Right lung (tissue), 5 donors: ENCODE results near the gene FAM124A. TPM values are rescaled to one million over a fixed set of nuclear protein-coding genes. Genes with fewer than 3 reads are reported as not detected.

Source experiments
- DNase-seq, 2 donors: peaks; one replicate each; pipeline ENCODE4 v3.0.0-alpha.2; 2013
- polyA plus RNA-seq, 5 donors: library from polyadenylated mRNA; unstranded; fragments of 120-200 nt; gene quantifications; one replicate each; pipeline versions ENCODE4 v1.2.1 to v1.2.3, GENCODE V29; 2013; ENCODE audit warnings: inconsistent platforms in 1 of 5, low replicate concordance in 1 of 5; ENCODE audit not compliant: insufficient read length in 5 of 5, insufficient read depth in 1 of 5

Gene FAM124A
- polyA plus RNA-seq, 5 donors, result 5.1 to 7.4 (median 6.7) TPM

DNA sequence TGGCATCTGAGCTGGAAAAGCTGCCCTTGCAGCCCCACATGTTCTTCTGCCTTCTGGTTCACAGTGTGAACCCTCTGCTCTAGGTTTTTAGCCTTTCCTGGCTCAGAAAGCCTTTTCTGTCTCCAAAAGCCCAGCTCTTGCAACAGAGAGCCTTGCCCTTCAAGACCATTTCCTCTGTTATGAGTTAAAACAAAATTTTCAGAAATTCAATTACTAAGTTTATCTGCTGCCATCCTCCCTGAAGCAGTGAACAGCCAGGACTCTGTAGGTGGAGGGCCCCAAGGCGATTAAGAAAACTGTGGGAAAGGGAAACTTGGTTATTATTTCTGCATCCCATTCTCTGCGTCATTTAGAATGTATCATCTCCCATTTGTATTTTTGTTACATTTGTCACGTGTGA lies 18.8 kb downstream of the FAM124A start:
- no peak for DNase-seq

GRCh38 chr13:51241720-51242119 lies 19.5 kb downstream of the FAM124A start:
- peak; percentile 59 to 60 for DNase-seq

- DNase-seq, result no peak
These were observed 21.0 kb downstream of the FAM124A start for GRCh38 chr13:51243227-51243626.

GRCh38 chr13:51243832-51244231 lies 21.6 kb downstream of the FAM124A start:
- no peak for DNase-seq

GRCh38 chr13:51244637-51245405 lies 22.6 kb downstream of the FAM124A start:
- DNase-seq, result no peak

- DNase-seq, result no peak
These were observed 23.4 kb downstream of the FAM124A start for GRCh38 chr13:51245583-51245982.

- DNase-seq, result no peak
These were observed 23.8 kb downstream of the FAM124A start for GRCh38 chr13:51246025-51246417.

- DNase-seq, result peak in 1 of 2 donors; percentile 40
These were observed 24.4 kb downstream of the FAM124A start for GRCh38 chr13:51246418-51247277.

DNA sequence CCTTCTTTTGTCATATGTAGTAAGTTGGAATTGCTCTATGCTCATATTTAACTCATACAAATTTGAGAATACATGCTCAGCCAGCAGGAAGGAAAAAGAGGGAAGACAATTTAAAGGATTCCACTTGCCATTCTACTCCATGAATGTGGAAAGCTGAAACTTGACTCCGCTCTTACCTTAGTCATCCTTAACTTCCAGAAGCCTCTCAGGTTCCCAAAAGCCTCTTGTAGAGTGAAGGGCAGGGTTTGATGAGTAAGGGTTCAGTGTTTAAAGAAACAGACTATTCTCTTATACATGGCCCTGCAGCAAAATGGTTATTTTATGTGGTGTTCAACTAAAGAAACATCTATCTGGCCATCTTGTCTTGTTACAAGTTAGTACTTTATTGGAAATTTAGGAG lies 27.1 kb downstream of the FAM124A start:
- no peak for DNase-seq

- no peak for DNase-seq
These were observed 27.9 kb downstream of the FAM124A start for GRCh38 chr13:51249770-51250741.

DNA sequence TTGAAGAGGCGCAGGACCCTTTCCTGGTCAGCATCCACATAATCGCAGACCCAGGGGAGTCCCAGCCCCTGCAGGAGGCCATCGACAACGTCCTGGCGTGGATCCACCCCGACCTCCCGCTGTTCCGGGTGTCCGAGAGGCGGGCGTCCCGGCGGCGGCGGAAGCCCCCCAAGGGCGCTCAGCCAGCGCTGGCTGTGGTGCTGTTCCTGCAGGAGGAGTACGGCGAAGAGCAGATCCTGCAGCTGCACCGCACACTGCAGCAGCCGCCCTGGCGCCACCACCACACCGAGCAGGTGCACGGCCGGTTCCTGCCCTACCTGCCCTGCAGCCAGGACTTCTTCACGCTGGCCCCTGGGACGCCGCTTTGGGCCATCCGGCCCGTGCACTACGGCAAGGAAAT lies 29.3 kb downstream of the FAM124A start:
- no peak for DNase-seq

DNA sequence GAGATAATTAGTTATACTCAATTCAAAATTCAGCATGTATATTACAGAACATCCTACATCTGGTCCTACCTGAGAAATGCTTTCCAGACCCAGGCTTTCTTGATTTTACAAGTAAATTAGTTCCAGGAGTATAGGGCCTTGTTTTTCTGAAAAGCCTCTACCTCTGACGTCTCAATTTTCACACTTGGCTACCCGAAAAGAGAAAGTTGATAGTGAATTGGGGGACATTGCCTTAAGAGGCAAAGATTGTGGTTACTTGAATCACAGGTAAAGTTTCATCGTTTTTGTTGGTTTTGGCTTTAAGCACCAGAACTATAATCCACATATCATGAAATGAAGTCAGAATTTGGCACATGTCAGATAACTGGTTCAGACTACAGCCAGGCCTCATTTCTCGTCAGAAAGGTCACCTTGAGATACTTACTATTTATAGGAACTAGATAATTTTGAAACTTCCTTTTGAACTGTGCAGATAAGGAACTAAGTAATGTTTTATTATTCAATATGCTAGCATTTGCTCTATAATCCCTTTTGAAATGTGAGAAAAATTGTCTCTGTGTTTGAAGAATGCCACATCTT lies 30.8 kb downstream of the FAM124A start:
- no peak for DNase-seq

DNA sequence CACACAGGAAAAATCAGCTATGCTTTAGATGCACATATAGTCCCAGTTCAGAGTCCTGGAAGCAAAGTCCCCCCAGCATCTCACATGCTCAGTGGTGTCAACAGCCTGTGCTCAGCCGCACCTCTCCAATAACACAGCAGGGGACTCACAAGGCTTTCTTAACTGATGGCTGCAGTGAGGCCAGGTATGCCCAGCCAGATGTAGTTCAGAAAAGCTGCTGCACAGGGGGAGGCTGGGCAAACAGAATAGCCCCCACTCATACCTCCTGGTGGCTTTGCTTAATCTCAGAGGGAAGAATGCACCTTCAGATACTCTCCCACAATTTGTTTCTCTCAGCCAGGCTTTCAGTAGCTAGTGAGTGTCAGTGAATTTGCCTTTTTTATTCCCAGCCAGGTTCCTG lies 33.4 kb downstream of the FAM124A start:
- DNase-seq, result no peak

DNA sequence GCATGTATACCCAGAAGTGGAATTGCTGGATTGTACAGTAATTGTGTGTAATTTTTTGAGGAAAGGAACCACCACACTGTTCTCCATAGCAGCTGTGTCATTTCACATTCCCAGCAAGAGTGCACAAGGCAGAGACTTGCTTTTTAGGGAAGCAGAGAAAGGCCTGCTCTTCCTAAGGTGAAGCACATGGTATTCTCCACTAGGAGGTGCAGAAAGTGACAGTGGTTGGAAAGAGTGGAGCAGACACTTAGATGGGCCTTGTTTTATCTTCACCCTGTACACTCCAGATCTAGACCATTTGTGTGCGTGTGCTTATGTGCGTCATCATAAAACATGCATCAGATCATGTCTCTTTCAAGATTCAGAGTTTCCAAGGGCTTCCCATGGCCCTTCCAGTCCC lies 35.0 kb downstream of the FAM124A start:
- no peak for DNase-seq

DNA sequence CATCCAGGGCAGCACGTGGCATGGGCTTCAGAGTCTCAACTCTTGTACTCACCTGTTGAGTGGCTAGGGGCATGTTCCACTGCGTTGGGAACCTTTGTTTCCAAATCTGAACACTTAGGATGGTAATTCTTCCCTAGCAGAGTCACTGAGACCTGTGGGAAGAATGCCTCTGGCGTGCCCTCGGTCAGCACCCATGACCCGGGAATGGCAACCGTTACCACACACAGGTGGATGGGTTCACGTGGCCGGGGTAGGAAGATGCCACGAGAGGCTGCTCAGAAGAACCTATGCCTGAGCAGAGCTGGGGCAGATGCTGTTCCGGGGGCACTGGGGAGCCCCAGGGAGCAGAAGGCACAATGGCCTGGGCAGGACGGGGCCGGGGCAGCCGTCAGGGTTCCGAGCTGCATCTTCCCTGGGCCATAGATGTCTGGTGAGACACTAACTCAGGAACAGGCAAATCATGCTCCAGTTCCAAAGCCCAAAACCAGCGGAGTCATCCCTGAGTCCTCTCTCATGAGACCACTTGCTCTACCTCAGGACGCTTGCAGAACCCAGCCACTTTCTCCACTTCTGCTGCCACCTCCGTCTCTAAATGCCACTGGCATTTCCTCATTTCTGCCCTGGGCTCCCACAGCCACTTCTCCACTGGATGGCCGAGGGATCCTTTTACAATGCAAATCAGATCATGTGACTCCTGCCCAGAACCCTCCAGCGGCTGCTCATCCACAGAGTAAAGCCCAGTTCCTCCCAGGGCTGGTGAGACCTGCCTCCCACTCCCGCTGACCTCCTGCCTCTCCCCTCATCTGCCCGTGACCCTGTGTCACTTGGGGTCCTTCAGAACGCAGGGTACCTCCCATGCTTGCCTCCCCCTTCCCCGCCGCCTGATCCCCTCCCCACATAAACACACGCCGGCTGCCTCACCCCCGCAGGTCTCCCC lies 36.7 kb downstream of the FAM124A start:
- DNase-seq, result no peak

GRCh38 chr13:51260154-51260553 lies 38.0 kb downstream of the FAM124A start:
- DNase-seq, result no peak

GRCh38 chr13:51261610-51262249 lies 39.5 kb downstream of the FAM124A start:
- no peak for DNase-seq

DNA sequence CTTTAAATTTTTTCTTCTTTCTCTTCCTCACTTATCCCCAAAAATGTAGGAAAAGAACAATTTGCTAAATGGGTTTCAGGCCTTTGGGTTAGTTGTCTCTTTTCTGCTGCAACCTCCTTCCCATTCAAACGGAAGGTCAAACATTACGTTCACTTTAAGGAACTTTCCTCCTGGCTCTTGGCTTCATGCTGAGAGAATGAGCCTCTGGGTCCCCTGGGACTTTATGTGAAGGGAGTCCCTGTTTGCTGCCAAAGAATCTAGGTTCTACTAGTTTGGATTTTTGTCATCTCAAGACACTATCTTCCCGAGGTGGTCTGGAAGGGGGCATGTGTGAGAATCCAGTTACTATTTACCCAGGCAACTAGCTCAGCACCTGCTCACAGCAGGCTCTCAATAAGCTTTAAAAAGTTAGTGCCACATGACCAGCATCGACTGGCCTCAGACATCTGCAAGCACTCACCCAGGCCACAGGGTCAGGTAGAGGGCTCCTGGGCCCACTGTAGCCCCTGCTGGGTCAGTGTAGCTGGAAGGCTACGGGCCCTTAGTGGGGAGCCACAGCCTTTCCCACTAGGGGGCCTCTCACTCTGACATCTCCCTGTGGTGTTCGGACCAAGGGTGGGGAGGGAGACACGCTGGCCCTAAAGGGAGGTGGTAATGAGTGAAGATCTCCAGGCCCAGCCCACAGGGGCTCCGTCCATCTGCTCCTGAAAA lies 40.5 kb downstream of the FAM124A start:
- DNase-seq, result no peak

GRCh38 chr13:51266642-51267041 lies 44.4 kb downstream of the FAM124A start:
- DNase-seq, result no peak
